Smooth muscle cell (in vitro differentiated cells): Measurements from ENCODE around the gene ZPR1. TPM values are rescaled to one million over a fixed set of nuclear protein-coding genes. Genes with fewer than 3 reads are reported as not detected.
A peak's percentile ranks its signal among the peaks of the same experiment; 100 is the strongest.

ENCODE experiments used
- DNase-seq: peaks from one replicate; lab custom pipeline; 2025; ENCODE audit not compliant: unreplicated experiment; lab: John Stamatoyannopoulos, UW
- H2AFZ ChIP-seq: fragments of 200-600 bp; sonication (generic); 2 replicates; pipeline ENCODE4 v1.6.0; 2016; ENCODE audit warnings: antibody characterized with exemption, low read depth, mild to moderate bottlenecking
- H3F3A ChIP-seq: fragments of 200-600 bp; sonication (generic); 2 replicates; pipeline ENCODE4 v1.6.0; 2017; ENCODE audit warnings: antibody characterized with exemption, low read depth
- H3K27ac ChIP-seq: fragments of 200-600 bp; sonication (generic); 2 replicates; pipeline ENCODE4 v1.5.1; 2016; ENCODE audit warnings: low read depth, mild to moderate bottlenecking
- H3K27me3 ChIP-seq: fragments of 200-600 bp; sonication (generic); 2 replicates; pipeline ENCODE4 v1.6.1; 2016; ENCODE audit warnings: low read depth, mild to moderate bottlenecking
- H3K36me3 ChIP-seq: fragments of 200-600 bp; sonication (generic); 2 replicates; pipeline ENCODE4 v1.5.1; 2016; ENCODE audit warnings: low read depth
- H3K4me1 ChIP-seq: fragments of 200-600 bp; sonication (generic); 2 replicates; pipeline ENCODE4 v1.5.1; 2016; ENCODE audit warnings: low read depth
- H3K4me2 ChIP-seq: fragments of 200-600 bp; sonication (generic); 2 replicates; pipeline ENCODE4 v1.6.0; 2016; ENCODE audit warnings: mild to moderate bottlenecking
- H3K4me3 ChIP-seq: fragments of 200-600 bp; sonication (generic); 2 replicates; pipeline ENCODE4 v1.5.1; 2016; ENCODE audit warnings: mild to moderate bottlenecking
- H3K79me2 ChIP-seq: fragments of 200-600 bp; sonication (generic); 2 replicates; pipeline ENCODE4 v1.6.0; 2016; ENCODE audit warnings: low read depth, mild to moderate bottlenecking
- H3K9ac ChIP-seq: fragments of 200-600 bp; sonication (generic); 2 replicates; pipeline ENCODE4 v1.6.0; 2016; ENCODE audit warnings: low read depth
- H3K9me3 ChIP-seq: fragments of 200-600 bp; sonication (generic); replicated peaks from 2 replicates; pipeline ENCODE4 v1.5.1; 2016; ENCODE audit warnings: low read depth
- H4K20me1 ChIP-seq: fragments of 200-600 bp; sonication (generic); 2 replicates; pipeline ENCODE4 v1.6.0; 2016; ENCODE audit warnings: low read depth
- WGBS: methylation state at CpG from one replicate; pipeline ENCODE4 v1.1.7; 2016; ENCODE audit warnings: low lambda C conversion rate; 5-methylcytosine and 5-hydroxymethylcytosine counted together
- polyA plus RNA-seq: library from polyadenylated mRNA; unstranded; fragments of >200 nt; fragmentation: Nextera tagmentation; extraction: Ambion mirVana; gene quantifications from 2 replicates; pipeline ENCODE4 v1.2.1, GENCODE V29; 2016
- total RNA-seq: library from RNA; depleted of rRNA; stranded (reverse); fragments of >200 nt; gene quantifications from 2 replicates; pipeline ENCODE4 v1.2.3, GENCODE V29; 2014
- TF ChIP-seq, protein P1 (sequence below): fragments of 200-600 bp; sonication (generic); IDR thresholded peaks from 2 replicates; pipeline ENCODE4 v1.5.1; 2017; ENCODE audit warnings: borderline replicate concordance, mild to moderate bottlenecking, antibody characterized with exemption; ENCODE audit not compliant: insufficient read depth, poor library complexity, severe bottlenecking

The ZPR1 gene
- total and polyA plus RNA-seq, 2 experiments from 2014 or later: 26.2 to 34.2 TPM

DNA sequence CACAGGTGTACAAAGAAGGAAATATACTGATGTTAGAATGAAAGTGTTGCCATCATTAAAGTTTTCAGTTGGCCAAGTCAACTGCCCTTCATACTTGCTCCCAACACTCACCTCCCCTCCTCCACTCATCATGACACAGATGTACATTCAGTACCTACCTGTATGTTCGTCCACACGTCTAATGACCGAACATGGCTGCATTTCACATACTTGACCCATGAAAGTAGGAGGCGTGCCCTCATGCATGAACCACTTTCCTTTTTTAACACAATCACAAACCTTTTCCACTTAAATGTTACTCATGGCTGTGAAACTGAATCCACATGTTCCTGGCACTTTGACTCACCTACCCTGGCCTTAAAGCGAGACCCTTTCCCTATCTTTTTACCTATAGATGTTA lies 11.8 kb downstream of the ZPR1 start:
- no peak overlapping the region for H3K27ac ChIP-seq
- no peak for DNase-seq
- WGBS: 89% methylated on average over 5 of the region's 5 CpGs
- H3K36me3 ChIP-seq: peaks cover 16% of the 10 kb centered on the region
- peaks cover 3% of the 10 kb centered on the region for H3F3A ChIP-seq
- no peak overlapping the region for H3K9ac ChIP-seq
- no peaks in the 10 kb centered on the region for H3K27me3 ChIP-seq
- H3K79me2 ChIP-seq: peaks cover 14% of the 10 kb centered on the region
- no peak overlapping the region for H2AFZ ChIP-seq
- H3K4me2 ChIP-seq: no peak overlapping the region
- no peaks in the 10 kb centered on the region for H3K9me3 ChIP-seq
- no peaks in the 10 kb centered on the region for H4K20me1 ChIP-seq
- TF ChIP-seq, protein P1, sequence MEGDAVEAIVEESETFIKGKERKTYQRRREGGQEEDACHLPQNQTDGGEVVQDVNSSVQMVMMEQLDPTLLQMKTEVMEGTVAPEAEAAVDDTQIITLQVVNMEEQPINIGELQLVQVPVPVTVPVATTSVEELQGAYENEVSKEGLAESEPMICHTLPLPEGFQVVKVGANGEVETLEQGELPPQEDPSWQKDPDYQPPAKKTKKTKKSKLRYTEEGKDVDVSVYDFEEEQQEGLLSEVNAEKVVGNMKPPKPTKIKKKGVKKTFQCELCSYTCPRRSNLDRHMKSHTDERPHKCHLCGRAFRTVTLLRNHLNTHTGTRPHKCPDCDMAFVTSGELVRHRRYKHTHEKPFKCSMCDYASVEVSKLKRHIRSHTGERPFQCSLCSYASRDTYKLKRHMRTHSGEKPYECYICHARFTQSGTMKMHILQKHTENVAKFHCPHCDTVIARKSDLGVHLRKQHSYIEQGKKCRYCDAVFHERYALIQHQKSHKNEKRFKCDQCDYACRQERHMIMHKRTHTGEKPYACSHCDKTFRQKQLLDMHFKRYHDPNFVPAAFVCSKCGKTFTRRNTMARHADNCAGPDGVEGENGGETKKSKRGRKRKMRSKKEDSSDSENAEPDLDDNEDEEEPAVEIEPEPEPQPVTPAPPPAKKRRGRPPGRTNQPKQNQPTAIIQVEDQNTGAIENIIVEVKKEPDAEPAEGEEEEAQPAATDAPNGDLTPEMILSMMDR: no peak
- H3K4me1 ChIP-seq: peaks cover 18% of the 10 kb centered on the region
- no peak overlapping the region for H3K4me3 ChIP-seq

DNA sequence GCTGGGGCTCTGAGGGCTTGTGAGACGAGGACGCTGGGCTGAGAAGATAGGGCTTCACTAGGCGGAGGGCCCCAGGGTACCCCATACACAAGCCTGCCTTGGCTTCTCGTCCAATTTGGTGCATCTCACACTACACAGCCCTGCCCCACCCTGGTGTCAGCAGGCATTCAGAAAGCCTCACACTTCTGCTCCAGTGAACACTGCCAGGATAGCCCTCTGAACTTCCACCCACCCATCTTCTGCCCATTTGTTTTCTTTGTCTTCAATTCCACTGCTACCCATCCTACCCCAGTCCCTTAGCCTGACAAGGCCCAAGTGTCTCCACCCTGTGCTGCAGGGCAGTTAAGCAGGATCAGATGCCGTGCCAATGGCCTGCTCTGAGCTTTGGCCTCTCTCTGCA lies 13.2 kb downstream of the ZPR1 start:
- H3K4me1 ChIP-seq: peaks cover 18% of the 10 kb centered on the region
- no peak overlapping the region for H3K4me3 ChIP-seq
- H3K27ac ChIP-seq: no peak overlapping the region
- H3K27me3 ChIP-seq: no peaks in the 10 kb centered on the region
- TF ChIP-seq, protein P1: no peak
- no peaks in the 10 kb centered on the region for H3K9me3 ChIP-seq
- peaks cover 3% of the 10 kb centered on the region for H3F3A ChIP-seq
- peaks cover 16% of the 10 kb centered on the region for H3K36me3 ChIP-seq
- no peak for DNase-seq
- WGBS: 91% methylated on average over 5 of the region's 5 CpGs
- no peak overlapping the region for H2AFZ ChIP-seq
- H3K9ac ChIP-seq: no peak overlapping the region
- H3K79me2 ChIP-seq: peaks cover 17% of the 10 kb centered on the region
- no peaks in the 10 kb centered on the region for H4K20me1 ChIP-seq
- no peak overlapping the region for H3K4me2 ChIP-seq

DNA sequence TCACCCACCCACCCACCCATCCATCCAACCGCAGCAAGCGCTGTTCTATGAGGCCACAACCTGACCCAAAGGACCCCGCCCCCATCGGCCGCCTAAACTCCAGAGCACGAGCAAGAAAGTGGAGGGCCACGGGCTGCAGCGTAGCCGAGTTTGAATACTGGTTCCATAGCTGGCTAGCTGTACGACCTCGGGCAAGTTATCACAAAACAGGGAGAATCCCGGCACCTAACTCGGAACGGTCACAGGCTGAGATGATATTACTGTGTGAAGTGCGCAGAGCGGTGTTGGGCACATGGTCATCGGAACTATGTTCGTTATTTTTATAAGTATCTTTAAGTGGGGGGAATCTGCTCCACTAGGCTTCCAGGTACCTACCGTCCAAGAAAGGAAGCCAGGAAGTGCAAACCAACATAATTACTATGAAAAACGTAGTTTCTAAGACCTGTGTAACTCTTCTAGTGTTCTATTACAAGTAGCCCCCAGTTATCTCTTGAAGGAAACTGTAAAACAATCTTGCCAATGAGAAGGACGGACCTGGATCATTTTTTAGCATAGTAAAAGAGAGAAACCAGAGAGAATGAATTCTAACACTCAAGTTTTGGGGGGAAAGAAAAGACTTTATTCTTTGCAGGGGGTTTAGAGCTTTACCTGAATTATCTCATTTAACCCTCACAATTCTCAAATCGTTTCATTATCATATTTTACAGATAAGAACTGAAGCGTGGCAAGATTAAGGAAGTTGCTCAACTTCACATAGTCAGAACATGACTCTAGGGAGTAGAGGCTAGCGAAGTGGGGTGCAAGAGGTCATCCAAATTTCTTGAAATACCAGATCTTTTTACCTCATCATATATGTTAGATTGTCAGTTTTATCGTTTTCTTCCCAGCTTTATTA lies 14.4 kb downstream of the ZPR1 start:
- H3K79me2 ChIP-seq: peaks cover 17% of the 10 kb centered on the region
- H3K9me3 ChIP-seq: no peaks in the 10 kb centered on the region
- peak; percentile 53 for DNase-seq
- TF ChIP-seq, protein P1: no peak
- peaks cover 18% of the 10 kb centered on the region for H3K4me1 ChIP-seq
- H3K4me2 ChIP-seq: peak overlapping the region; percentile 87
- whole genome bisulfite sequencing: 7% methylated on average over 24 of the region's 25 CpGs
- H3K36me3 ChIP-seq: peaks cover 14% of the 10 kb centered on the region
- H3K4me3 ChIP-seq: peak overlapping the region; percentile 89
- H3K9ac ChIP-seq: no peak overlapping the region
- peaks cover 3% of the 10 kb centered on the region for H3F3A ChIP-seq
- no peaks in the 10 kb centered on the region for H4K20me1 ChIP-seq
- no peak overlapping the region for H3K27ac ChIP-seq
- peak overlapping the region; percentile 92 for H2AFZ ChIP-seq
- no peaks in the 10 kb centered on the region for H3K27me3 ChIP-seq
